HepG2 (cell line): ENCODE measurements around the gene CAND1. TPM values are rescaled to one million over a fixed set of nuclear protein-coding genes. Genes with fewer than 3 reads are reported as not detected.

Experiments used
- ATAC-seq: fragments of 200-7000 bp; cut with Tn5 transposase; 3 replicates; pipeline ENCODE4 v1.9.1; 2020; ENCODE audit warnings: mild to moderate bottlenecking, moderate library complexity
- BruUV-seq: library from RNA; stranded (reverse); fragments of 400-500 nt; replicated peaks from 2 replicates; lab custom pipeline; 2021; lab: Mats Ljungman, UMichigan
- CTCF ChIA-PET: fragments of 300-600 bp; formaldehyde crosslinking; extraction: SDS; loops from one replicate; lab custom pipeline; 2021; ENCODE audit warnings: low total read pairs, inconsistent platforms, low intra/inter-chr PET ratio; lab: Yijun Ruan, JAX
- POLR2A ChIA-PET: fragments of 350-600 bp; sonication (Branson Sonifier 250); formaldehyde crosslinking; loops from one replicate; lab custom pipeline; 2020; ENCODE audit warnings: antibody characterized with exemption, inconsistent platforms; lab: Yijun Ruan, JAX
- DNase-seq: peaks from one replicate; pipeline ENCODE4 v3.0.0-alpha.2; 2015; ENCODE audit warnings: low spot score
- FAIRE-seq: peaks from 3 replicates; lab custom pipeline; 2011; peaks lifted over from hg19 to GRCh38; lab: Jason Lieb, UNC
- H2AFZ ChIP-seq: one replicate; pipeline ENCODE4 v1.6.1; 2011; ENCODE audit warnings: low read length, inconsistent platforms
- H3K27ac ChIP-seq: fragments of 300-600 bp; 3 replicates; pipeline ENCODE4 v1.8.0; 2011; ENCODE audit warnings: mixed run types, mild to moderate bottlenecking, mixed read lengths, low read length, inconsistent platforms; ENCODE audit not compliant: insufficient read depth; ENCODE audit errors: extremely low read length
- H3K27me3 ChIP-seq, 2 experiments: fragments of 200-600 bp in 1 of 2; 2 replicates in 1 of 2; 3 replicates in 1 of 2; pipeline versions ENCODE4 v1.6.0 to v1.8.0; 2011; ENCODE audit warnings: low read length in 2 of 2, mild to moderate bottlenecking in 2 of 2, moderate library complexity in 2 of 2, inconsistent platforms in 1 of 2; ENCODE audit not compliant: insufficient read depth in 2 of 2, control insufficient read depth in 1 of 2
- H3K36me3 ChIP-seq, 2 experiments: fragments of 200-600 bp in 1 of 2; replicated peaks in 1 of 2; 2 replicates in 1 of 2; 3 replicates in 1 of 2; pipeline versions ENCODE4 v1.5.1 to v1.8.0; 2011; ENCODE audit warnings: low read length in 2 of 2, inconsistent platforms in 1 of 2; ENCODE audit not compliant: insufficient read depth in 2 of 2, control insufficient read depth in 1 of 2
- H3K4me1 ChIP-seq: 2 replicates; pipeline ENCODE4 v1.5.1; 2012; ENCODE audit warnings: low read length, inconsistent platforms; ENCODE audit not compliant: insufficient read depth
- H3K4me2 ChIP-seq: 2 replicates; pipeline ENCODE4 v1.6.0; 2011; ENCODE audit warnings: low read depth, low read length, inconsistent platforms
- H3K4me3 ChIP-seq, 3 experiments: fragments of 200-600 bp in 1 of 3; sonication (generic), shearing (Covaris generic) in 1 of 3; replicated peaks in 1 of 3; 2 replicates each; pipeline ENCODE4 v1.5.1; 2011 to 2016; ENCODE audit warnings: low read length in 3 of 3, inconsistent platforms in 2 of 3, low read depth in 2 of 3, mild to moderate bottlenecking in 2 of 3, control low read depth in 1 of 3, mixed read lengths in 1 of 3; ENCODE audit not compliant: insufficient read depth in 1 of 3
- H3K79me2 ChIP-seq: one replicate; pipeline ENCODE4 v1.6.1; 2011; ENCODE audit warnings: low read length, inconsistent platforms; ENCODE audit not compliant: insufficient read depth
- H3K9ac ChIP-seq: 2 replicates; pipeline ENCODE4 v1.6.0; 2011; ENCODE audit warnings: mild to moderate bottlenecking, low read depth, low read length, inconsistent platforms; ENCODE audit not compliant: insufficient read depth
- H3K9me3 ChIP-seq: 2 replicates; pipeline ENCODE4 v1.5.1; 2012; ENCODE audit warnings: mild to moderate bottlenecking, low read length
- H4K20me1 ChIP-seq: 2 replicates; pipeline ENCODE4 v1.6.0; 2011; ENCODE audit warnings: inconsistent platforms, mild to moderate bottlenecking, low read length, moderate library complexity; ENCODE audit not compliant: insufficient read depth
- CHD2 ChIP-seq: IDR thresholded peaks from 2 replicates; pipeline ENCODE4 v1.6.1; 2011; ENCODE audit warnings: low read depth, low read length, improper control_type of control experiment
- HOXD1 ChIP-seq: sonication (generic); formaldehyde crosslinking; IDR thresholded peaks from 2 replicates; pipeline ENCODE4 v1.5.0; 2020; ENCODE audit warnings: missing genetic modification reagents
- ISX ChIP-seq: sonication (generic); formaldehyde crosslinking; conservative IDR thresholded peaks from 2 replicates; pipeline ENCODE4 v1.5.0; 2020; ENCODE audit warnings: missing genetic modification reagents
- NFIC ChIP-seq: IDR thresholded peaks from 2 replicates; pipeline ENCODE4 v1.6.1; 2012; ENCODE audit warnings: mild to moderate bottlenecking, low read length, inconsistent platforms
- SRSF9 ChIP-seq: fragments of 200-400 bp; formaldehyde crosslinking; IDR thresholded peaks from 2 replicates; pipeline ENCODE4 v1.6.1; 2018; ENCODE audit warnings: borderline replicate concordance, mild to moderate bottlenecking, low read depth, low read length; ENCODE audit not compliant: insufficient read depth, poor library complexity, severe bottlenecking
- ZBTB39 ChIP-seq: sonication (generic); formaldehyde crosslinking; IDR thresholded peaks from 2 replicates; pipeline ENCODE4 v1.5.0; 2020; ENCODE audit warnings: missing genetic modification reagents
- ZNF281 ChIP-seq: sonication (generic); formaldehyde crosslinking; IDR thresholded peaks from 2 replicates; pipeline ENCODE4 v1.4.0; 2020; ENCODE audit warnings: missing genetic modification reagents, borderline replicate concordance
- ZNF34 ChIP-seq: sonication (generic); formaldehyde crosslinking; IDR thresholded peaks from 2 replicates; pipeline ENCODE4 v1.4.0; 2020; ENCODE audit warnings: mild to moderate bottlenecking, missing genetic modification reagents, borderline replicate concordance
- ZNF609 ChIP-seq: sonication (generic); formaldehyde crosslinking; IDR thresholded peaks from 2 replicates; pipeline ENCODE4 v1.4.0; 2020; ENCODE audit warnings: mild to moderate bottlenecking, missing genetic modification reagents, borderline replicate concordance
- ZSCAN5A ChIP-seq: sonication (generic); formaldehyde crosslinking; IDR thresholded peaks from 2 replicates; pipeline ENCODE4 v1.8.0; 2022; ENCODE audit warnings: mild to moderate bottlenecking, missing genetic modification reagents, borderline replicate concordance
- WGBS: methylation state at CpG from one replicate; pipeline ENCODE4 v1.1.6; 2017; ENCODE audit warnings: low lambda C conversion rate; 5-methylcytosine and 5-hydroxymethylcytosine counted together
- in situ Hi-C: cut with HindIII; loops from 2 replicates; pipeline ENCODE4 v1.10.0; 2017; ENCODE audit warnings: low pct_unique_long_range_greater_than_20kb; ENCODE audit not compliant: extremely low pct_ligation_motif_present
- intact Hi-C: fragments of 100-400 bp; cut with micrococcal nuclease; formaldehyde crosslinking; loops from one replicate; pipeline ENCODE4 v1.10.0; 2022; ENCODE audit not compliant: unreplicated experiment
- polyA plus RNA-seq, 8 experiments: library from polyadenylated mRNA; depleted of rRNA in 3 of 8; stranded (reverse) in 7 of 8; unstranded in 1 of 8; fragments of >200 nt; fragmentation: Illumina TruSeq in 4 of 8; extraction: Trizol in 4 of 8; gene quantifications; 2 replicates each; pipeline versions ENCODE4 v1.2.1 to v1.2.3, GENCODE V29; 2011 to 2016; ENCODE audit warnings: low read depth in 4 of 8, missing spikeins in 1 of 8, mixed read lengths in 1 of 8; ENCODE audit not compliant: insufficient read depth in 1 of 8
- total RNA-seq, 5 experiments: library from RNA; depleted of rRNA; stranded (reverse); fragments of >200 nt; fragmentation: Illumina TruSeq; extraction: Trizol; gene quantifications; 2 replicates each; pipeline ENCODE4 v1.2.3, GENCODE V29; 2016; ENCODE audit warnings: low read depth in 1 of 5

CAND1 gene
- total and polyA plus RNA-seq, 2 of the 13 experiments (the other 11 are each of a cell fraction or from before 2014, with no cell fraction given) = 56.2 to 138 TPM

- TF ChIP-seq SRSF9 (no peak), NFIC (no peak)
Measured at GRCh38 chr12:67358781-67359338, 89.7 kb downstream of the CAND1 start (continued).

GRCh38 chr12:67362526-67362925 is 93.4 kb downstream of the CAND1 start:
- Histone ChIP-seq H3K9me3 (no peaks in the 10 kb centered on the region), H3K4me2 (no peak overlapping the region), H4K20me1 (no peaks in the 10 kb centered on the region), H2AFZ (no peak overlapping the region), H3K4me1 (no peaks in the 10 kb centered on the region), H3K9ac (no peak overlapping the region), H3K27me3 (no peaks in the 10 kb centered on the region), H3K4me3 (no peak overlapping the region), H3K36me3 (no peaks in the 10 kb centered on the region), H3K79me2 (no peaks in the 10 kb centered on the region), H3K27ac (no peak overlapping the region)
- in situ Hi-C loops (no loop called here), intact Hi-C loops (no loop called here)
- 22% methylated on average over 6 of the region's 6 CpGs for WGBS
- CTCF ChIA-PET = no interaction called here
- no peak for ATAC-seq
- no peak for DNase-seq
- FAIRE-seq = no peak
- BruUV-seq = no TSS peak
- POLR2A ChIA-PET = no interaction called here
- TF ChIP-seq ZNF34 (CRISPR knock-in tag) (no peak), ZNF609 (CRISPR knock-in tag) (no peak), HOXD1 (no peak), ISX (CRISPR knock-in tag) (no peak), CHD2 (no peak), ZBTB39 (CRISPR knock-in tag) (no peak), ZSCAN5A (no peak), ZNF281 (no peak)
